ENCODE measurements around the gene TOLLIP. TPM values are rescaled to one million over a fixed set of nuclear protein-coding genes. Genes with fewer than 3 reads are reported as not detected.

The TOLLIP gene
- total RNA-seq, 1 experiment from 2014 or later = 29.5 TPM

DNA sequence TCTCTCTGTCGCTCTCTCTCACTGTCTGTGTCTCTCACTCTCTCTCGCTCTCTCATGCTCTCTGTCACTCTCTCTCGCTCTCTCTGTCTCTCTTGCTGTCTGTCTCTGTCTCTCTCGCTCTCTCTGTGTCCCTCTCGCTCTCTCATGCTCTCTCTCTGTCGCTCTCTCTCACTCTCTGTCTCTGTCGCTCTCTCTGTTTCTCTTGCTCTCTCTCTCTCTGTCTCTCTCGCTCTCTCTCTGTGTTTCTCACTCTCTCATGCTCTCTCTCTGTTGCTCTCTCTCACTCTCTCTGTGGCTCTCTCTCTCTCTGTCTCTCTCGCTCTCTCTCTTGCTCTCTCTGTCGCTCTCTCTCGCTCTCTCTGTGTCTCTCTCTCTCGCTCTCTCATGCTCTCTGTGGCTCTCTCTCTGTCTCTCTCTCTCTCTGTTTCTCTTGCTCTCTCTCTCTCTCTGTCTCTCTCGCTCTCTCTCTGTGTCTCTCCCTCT lies 47.1 kb upstream of the TOLLIP start:
- H3K4me3 ChIP-seq = no peak overlapping the region
- BruUV-seq (replicated peaks) = no TSS peak
- H3K27ac ChIP-seq = no peak overlapping the region
- no peaks in the 10 kb centered on the region for H3K4me1 ChIP-seq (replicated peaks; ENCODE audit: insufficient read depth)
- no peaks in the 10 kb centered on the region for H3K79me2 ChIP-seq (ENCODE audit: low read depth)
- TF ChIP-seq EZH2 (IDR thresholded peaks at IDR 0.05; ENCODE audit: low read depth) = no peak
- TF ChIP-seq, protein P1, sequence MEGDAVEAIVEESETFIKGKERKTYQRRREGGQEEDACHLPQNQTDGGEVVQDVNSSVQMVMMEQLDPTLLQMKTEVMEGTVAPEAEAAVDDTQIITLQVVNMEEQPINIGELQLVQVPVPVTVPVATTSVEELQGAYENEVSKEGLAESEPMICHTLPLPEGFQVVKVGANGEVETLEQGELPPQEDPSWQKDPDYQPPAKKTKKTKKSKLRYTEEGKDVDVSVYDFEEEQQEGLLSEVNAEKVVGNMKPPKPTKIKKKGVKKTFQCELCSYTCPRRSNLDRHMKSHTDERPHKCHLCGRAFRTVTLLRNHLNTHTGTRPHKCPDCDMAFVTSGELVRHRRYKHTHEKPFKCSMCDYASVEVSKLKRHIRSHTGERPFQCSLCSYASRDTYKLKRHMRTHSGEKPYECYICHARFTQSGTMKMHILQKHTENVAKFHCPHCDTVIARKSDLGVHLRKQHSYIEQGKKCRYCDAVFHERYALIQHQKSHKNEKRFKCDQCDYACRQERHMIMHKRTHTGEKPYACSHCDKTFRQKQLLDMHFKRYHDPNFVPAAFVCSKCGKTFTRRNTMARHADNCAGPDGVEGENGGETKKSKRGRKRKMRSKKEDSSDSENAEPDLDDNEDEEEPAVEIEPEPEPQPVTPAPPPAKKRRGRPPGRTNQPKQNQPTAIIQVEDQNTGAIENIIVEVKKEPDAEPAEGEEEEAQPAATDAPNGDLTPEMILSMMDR (conservative IDR thresholded peaks at IDR 0.05) = no peak
- no peaks in the 10 kb centered on the region for H4K20me1 ChIP-seq (ENCODE audit: insufficient read depth)
- no peaks in the 10 kb centered on the region for H3K9me2 ChIP-seq (ENCODE audit: insufficient read depth)
- no peak for DNase-seq
- ChIA-PET CTCF (no interaction called here), POLR2A (ENCODE audit: unreplicated experiment) (no interaction called here)
- H2AFZ ChIP-seq = no peak overlapping the region
- intact Hi-C loops (cut with micrococcal nuclease; ENCODE audit: unreplicated experiment) = no loop called here
- H3K36me3 ChIP-seq (ENCODE audit: low read depth) = no peaks in the 10 kb centered on the region
- peaks cover 10% of the 10 kb centered on the region; the same call in 1 of the 2 replicates for H3K27me3 ChIP-seq (ENCODE audit: insufficient read depth, low read depth)
- no peaks in the 10 kb centered on the region for H3K9me3 ChIP-seq (ENCODE audit: insufficient read depth, low read depth)
- no peaks in the 10 kb centered on the region for H3F3A ChIP-seq (ENCODE audit: insufficient read depth, low read depth)
- H3K4me2 ChIP-seq = no peak overlapping the region

DNA sequence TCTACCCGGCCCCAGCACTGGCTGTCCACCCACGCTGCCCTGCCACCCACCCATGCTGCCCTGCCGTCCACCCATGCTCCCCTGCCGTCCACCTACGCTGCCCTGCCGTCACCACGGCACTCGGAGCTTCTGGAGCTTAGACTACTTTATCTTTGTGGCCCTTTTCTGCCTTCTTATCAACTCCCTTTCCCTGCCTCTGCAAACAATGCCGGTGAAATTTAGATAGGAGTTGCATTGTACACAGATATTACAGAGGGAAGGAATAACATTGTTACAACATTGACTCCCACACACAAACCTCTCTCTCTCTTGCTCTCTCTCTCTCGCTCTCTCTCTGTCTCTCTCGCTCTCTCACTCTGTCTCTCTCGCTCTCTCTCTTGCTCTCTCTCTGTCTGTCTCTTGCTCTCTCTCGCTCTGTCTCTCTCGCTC lies 46.6 kb upstream of the TOLLIP start:
- no peaks in the 10 kb centered on the region for H3K4me1 ChIP-seq (replicated peaks; ENCODE audit: insufficient read depth)
- TF ChIP-seq, protein P1 (conservative IDR thresholded peaks at IDR 0.05) = no peak
- no peak for TF ChIP-seq EZH2 (IDR thresholded peaks at IDR 0.05; ENCODE audit: low read depth)
- no peak overlapping the region for H3K4me3 ChIP-seq
- no peak for DNase-seq
- H3K79me2 ChIP-seq (ENCODE audit: low read depth) = no peaks in the 10 kb centered on the region
- H3K4me2 ChIP-seq = no peak overlapping the region
- CTCF ChIA-PET = no interaction called here
- H3K27ac ChIP-seq = no peak overlapping the region
- H3K9me3 ChIP-seq (ENCODE audit: insufficient read depth, low read depth) = no peaks in the 10 kb centered on the region
- H2AFZ ChIP-seq = no peak overlapping the region
- H3F3A ChIP-seq (ENCODE audit: insufficient read depth, low read depth) = no peaks in the 10 kb centered on the region
- intact Hi-C loops (cut with micrococcal nuclease; ENCODE audit: unreplicated experiment) = no loop called here
- H4K20me1 ChIP-seq (ENCODE audit: insufficient read depth) = no peaks in the 10 kb centered on the region
- POLR2A ChIA-PET (ENCODE audit: unreplicated experiment) = no interaction called here
- no peaks in the 10 kb centered on the region for H3K36me3 ChIP-seq (ENCODE audit: low read depth)
- no TSS peak for BruUV-seq (replicated peaks)
- no peaks in the 10 kb centered on the region for H3K9me2 ChIP-seq (ENCODE audit: insufficient read depth)
- H3K27me3 ChIP-seq (ENCODE audit: insufficient read depth, low read depth) = peaks cover 10% of the 10 kb centered on the region; the same call in 1 of the 2 replicates

DNA sequence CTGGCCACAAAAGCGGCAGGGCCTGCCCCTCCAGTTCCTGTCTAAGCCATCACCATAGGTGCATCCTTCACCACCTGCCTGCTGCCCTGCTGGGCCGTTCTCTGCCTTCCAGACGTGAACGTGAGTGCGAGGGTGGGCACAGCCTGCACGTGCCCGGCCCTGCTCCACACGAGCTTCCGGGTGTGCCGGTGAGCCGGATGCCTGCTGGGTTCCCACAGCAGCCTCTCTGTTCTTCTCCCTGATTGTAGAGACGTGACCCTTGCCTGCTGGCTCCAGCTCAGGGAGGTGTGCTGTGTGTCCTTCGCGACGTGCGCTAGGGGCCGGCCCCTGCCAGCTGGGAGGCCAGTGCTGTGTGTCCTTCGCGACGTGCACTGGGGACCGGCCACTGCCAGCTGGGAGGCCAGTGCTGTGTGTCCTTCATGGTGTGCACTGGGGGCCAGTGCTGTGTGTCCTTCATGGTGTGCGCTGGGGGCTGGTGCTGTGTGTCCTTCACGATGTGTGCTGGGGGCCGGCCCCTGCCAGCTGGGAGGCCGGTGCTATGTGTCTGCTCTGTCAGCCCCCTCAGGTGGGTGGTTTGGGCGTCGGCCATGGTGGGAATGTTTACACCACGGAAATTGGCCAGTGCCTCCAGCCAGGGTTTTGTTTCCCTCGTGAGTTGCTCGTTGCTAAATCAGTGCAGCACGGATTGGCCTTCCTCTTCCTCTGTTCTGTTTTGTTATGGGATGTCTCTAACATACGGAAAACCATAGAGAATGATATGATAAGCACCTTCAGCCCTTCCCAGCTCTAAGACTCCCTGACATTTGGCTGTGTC lies 44.9 kb upstream of the TOLLIP start:
- TF ChIP-seq, protein P1 (conservative IDR thresholded peaks at IDR 0.05) = no peak
- no peak for TF ChIP-seq EZH2 (IDR thresholded peaks at IDR 0.05; ENCODE audit: low read depth)
- no peak for DNase-seq
- H3K36me3 ChIP-seq (ENCODE audit: low read depth) = no peaks in the 10 kb centered on the region
- no peak overlapping the region for H3K4me3 ChIP-seq
- no peaks in the 10 kb centered on the region for H3K79me2 ChIP-seq (ENCODE audit: low read depth)
- ChIA-PET CTCF (no interaction called here), POLR2A (ENCODE audit: unreplicated experiment) (no interaction called here)
- 0 out of 2 replicates have a peak, but pooled peaks cover under 1% of the 10 kb centered on the region for H3K27me3 ChIP-seq (ENCODE audit: insufficient read depth, low read depth)
- H3K4me1 ChIP-seq (replicated peaks; ENCODE audit: insufficient read depth) = no peaks in the 10 kb centered on the region
- no peak overlapping the region for H3K27ac ChIP-seq
- no peak overlapping the region for H2AFZ ChIP-seq
- H3F3A ChIP-seq (ENCODE audit: insufficient read depth, low read depth) = no peaks in the 10 kb centered on the region
- H3K4me2 ChIP-seq = no peak overlapping the region
- no peaks in the 10 kb centered on the region for H3K9me3 ChIP-seq (ENCODE audit: insufficient read depth, low read depth)
- no TSS peak for BruUV-seq (replicated peaks)
- no peaks in the 10 kb centered on the region for H4K20me1 ChIP-seq (ENCODE audit: insufficient read depth)
- no peaks in the 10 kb centered on the region for H3K9me2 ChIP-seq (ENCODE audit: insufficient read depth)
- intact Hi-C loops (cut with micrococcal nuclease; ENCODE audit: unreplicated experiment) = no loop called here
